H9 (cell line): ENCODE data around the gene EYA4. TPM values are rescaled to one million over a fixed set of nuclear protein-coding genes. Genes with fewer than 3 reads are reported as not detected.

Experiments
- DNase-seq: peaks from one replicate; pipeline ENCODE4 v3.0.0-alpha.2; 2017
- H2AFZ ChIP-seq: one replicate; pipeline ENCODE4 v1.6.1; 2013; ENCODE audit warnings: mild to moderate bottlenecking, low read length, control low read depth, moderate library complexity
- H2AK5ac ChIP-seq: 2 replicates; pipeline ENCODE4 v1.6.1; 2013; ENCODE audit warnings: low read length, control low read depth, mixed read lengths; ENCODE audit not compliant: insufficient read length
- H2BK120ac ChIP-seq: one replicate; pipeline ENCODE4 v1.6.1; 2013; ENCODE audit warnings: low read depth, mild to moderate bottlenecking, low read length, control low read depth, inconsistent platforms; ENCODE audit not compliant: poor library complexity, severe bottlenecking
- H2BK12ac ChIP-seq: 2 replicates; pipeline ENCODE4 v1.6.1; 2013; ENCODE audit warnings: low read length, control low read depth, mixed read lengths, low read depth; ENCODE audit not compliant: insufficient read length
- H2BK15ac ChIP-seq: 2 replicates; pipeline ENCODE4 v1.6.1; 2013; ENCODE audit warnings: low read depth, low read length, control low read depth
- H2BK20ac ChIP-seq: one replicate; pipeline ENCODE4 v1.6.1; 2013; ENCODE audit warnings: low read depth, mild to moderate bottlenecking, low read length, control low read depth, inconsistent platforms; ENCODE audit not compliant: poor library complexity, severe bottlenecking
- H2BK5ac ChIP-seq: 2 replicates; pipeline ENCODE4 v1.6.1; 2013; ENCODE audit warnings: low read length, control low read depth, mixed read lengths; ENCODE audit not compliant: insufficient read length
- H3K14ac ChIP-seq: 2 replicates; pipeline ENCODE4 v1.6.1; 2013; ENCODE audit warnings: low read length, control low read depth; ENCODE audit not compliant: insufficient read depth
- H3K18ac ChIP-seq: 2 replicates; pipeline ENCODE4 v1.6.1; 2013; ENCODE audit warnings: low read depth, mild to moderate bottlenecking, mixed read lengths, low read length, control low read depth; ENCODE audit not compliant: insufficient read length
- H3K23ac ChIP-seq: 2 replicates; pipeline ENCODE4 v1.6.1; 2013; ENCODE audit warnings: low read length, control low read depth, mixed read lengths, low read depth; ENCODE audit not compliant: insufficient read length
- H3K23me2 ChIP-seq: 2 replicates; pipeline ENCODE4 v1.6.1; 2013; ENCODE audit warnings: low read depth, mild to moderate bottlenecking, mixed read lengths, low read length, control low read depth; ENCODE audit not compliant: insufficient read length, poor library complexity, severe bottlenecking
- H3K27ac ChIP-seq: 2 replicates; pipeline ENCODE4 v1.5.1; 2013; ENCODE audit warnings: low read length, control low read depth, mixed read lengths, low read depth; ENCODE audit not compliant: insufficient read length
- H3K27me3 ChIP-seq: 2 replicates; pipeline ENCODE4 v1.6.1; 2013; ENCODE audit warnings: low read length, control low read depth, inconsistent platforms; ENCODE audit not compliant: insufficient read depth
- H3K4ac ChIP-seq: 2 replicates; pipeline ENCODE4 v1.6.1; 2013; ENCODE audit warnings: low read depth, mild to moderate bottlenecking, control low read depth, inconsistent platforms, low read length, moderate library complexity
- H3K4me1 ChIP-seq: 2 replicates; pipeline ENCODE4 v1.6.1; 2013; ENCODE audit warnings: low read length, control low read depth, inconsistent platforms; ENCODE audit not compliant: insufficient read depth
- H3K4me2 ChIP-seq: 2 replicates; pipeline ENCODE4 v1.6.1; 2013; ENCODE audit warnings: low read length, control low read depth, mixed read lengths; ENCODE audit not compliant: insufficient read length, insufficient read depth
- H3K56ac ChIP-seq: 2 replicates; pipeline ENCODE4 v1.6.1; 2013; ENCODE audit warnings: low read depth, mild to moderate bottlenecking, mixed read lengths, low read length, control low read depth; ENCODE audit not compliant: insufficient read length
- H3K79me1 ChIP-seq: 2 replicates; pipeline ENCODE4 v1.6.1; 2013; ENCODE audit warnings: low read depth, mild to moderate bottlenecking, moderate library complexity, low read length, control low read depth, inconsistent platforms; ENCODE audit not compliant: insufficient read depth, poor library complexity, severe bottlenecking
- H3K79me2 ChIP-seq: 2 replicates; pipeline ENCODE4 v1.6.1; 2013; ENCODE audit warnings: low read length, control low read depth, inconsistent platforms; ENCODE audit not compliant: insufficient read depth
- H3K9ac ChIP-seq: 2 replicates; pipeline ENCODE4 v1.6.1; 2013; ENCODE audit warnings: low read length, control low read depth, mixed read lengths; ENCODE audit not compliant: insufficient read length; ENCODE audit errors: extremely low read depth
- H3K9me3 ChIP-seq: one replicate; pipeline ENCODE4 v1.6.1; 2013; ENCODE audit warnings: low read depth, low read length, inconsistent platforms; ENCODE audit not compliant: control insufficient read depth
- H3T11ph ChIP-seq: one replicate; pipeline ENCODE4 v1.6.1; 2013; ENCODE audit warnings: mild to moderate bottlenecking, low read length, control low read depth, inconsistent platforms
- H4K20me1 ChIP-seq: one replicate; pipeline ENCODE4 v1.6.1; 2013; ENCODE audit not compliant: control insufficient read depth, insufficient read length, insufficient read depth
- H4K5ac ChIP-seq: 2 replicates; pipeline ENCODE4 v1.6.1; 2013; ENCODE audit warnings: low read depth, mild to moderate bottlenecking, mixed read lengths, low read length, control low read depth; ENCODE audit not compliant: insufficient read length
- H4K8ac ChIP-seq: replicated peaks from 2 replicates; pipeline ENCODE4 v1.6.1; 2013; ENCODE audit warnings: low read length, control low read depth, mixed read lengths, low read depth; ENCODE audit not compliant: insufficient read length
- H4K91ac ChIP-seq: 2 replicates; pipeline ENCODE4 v1.6.1; 2013; ENCODE audit warnings: low read depth, mild to moderate bottlenecking, moderate library complexity, mixed read lengths, low read length, control low read depth; ENCODE audit not compliant: insufficient read length
- H3K27ac Mint-ChIP-seq, 3 experiments: 2 replicates in 2 of 3; 3 replicates in 1 of 3; pipeline ENCODE4 v1.8.0; 2020 to 2021; ENCODE audit warnings: mixed read lengths in 3 of 3, mild to moderate bottlenecking in 1 of 3, moderate library complexity in 1 of 3
- H3K27me3 Mint-ChIP-seq: 2 replicates; pipeline ENCODE4 v1.8.0; 2021; ENCODE audit warnings: low read depth, mild to moderate bottlenecking, moderate library complexity, mixed read lengths
- H3K36me3 Mint-ChIP-seq, 3 experiments: 2 replicates in 2 of 3; 3 replicates in 1 of 3; pipeline ENCODE4 v1.8.0; 2020 to 2021; ENCODE audit warnings: low read depth in 3 of 3, mixed read lengths in 3 of 3; ENCODE audit not compliant: insufficient read depth in 1 of 3
- H3K4me1 Mint-ChIP-seq, 2 experiments: 2 replicates each; pipeline ENCODE4 v1.8.0; 2020; ENCODE audit warnings: mixed read lengths in 2 of 2
- H3K4me3 Mint-ChIP-seq, 2 experiments: 2 replicates in 1 of 2; 3 replicates in 1 of 2; pipeline ENCODE4 v1.8.0; 2020 to 2021; ENCODE audit warnings: mild to moderate bottlenecking in 2 of 2, mixed read lengths in 2 of 2, moderate library complexity in 1 of 2
- H3K9me3 Mint-ChIP-seq, 2 experiments: 2 replicates in 1 of 2; 3 replicates in 1 of 2; pipeline ENCODE4 v1.8.0; 2020; ENCODE audit warnings: mild to moderate bottlenecking in 2 of 2, mixed read lengths in 2 of 2, moderate library complexity in 1 of 2
- CTCF ChIP-seq: fragments of 200-600 bp; sonication (generic); conservative IDR thresholded peaks from 3 replicates; pipeline ENCODE4 v1.8.0; 2021; ENCODE audit warnings: antibody characterized with exemption, mild to moderate bottlenecking
- WGBS: extraction: QIAGEN DNeasy Blood & Tissue Kit; methylation state at CpG from one replicate; pipeline ENCODE4 v1.1.7; 2013; ENCODE audit warnings: missing lambda C conversion rate, low lambda C conversion rate, mixed read lengths; ENCODE audit not compliant: insufficient read length; ENCODE audit errors: extremely low coverage; 5-methylcytosine and 5-hydroxymethylcytosine counted together
- total RNA-seq: library from RNA; stranded (reverse); gene quantifications from 2 replicates; pipeline ENCODE4 v1.2.1, GENCODE V29; 2021

The EYA4 gene
- total RNA-seq, 1 experiment from 2014 or later: 0.26 TPM

GRCh38 chr6:133359256-133359655, 118.1 kb downstream of the EYA4 start:
- DNase-seq: no peak
- H2BK12ac ChIP-seq: no peak overlapping the region
- H3K4me1 Mint-ChIP-seq: peaks cover 0 to 4% of the 10 kb centered on the region in 2 experiments; a peak in 1 of 4 replicates
- H4K5ac ChIP-seq: no peak overlapping the region
- no peaks in the 10 kb centered on the region for H3K4me1 ChIP-seq
- no peak overlapping the region for H2BK120ac ChIP-seq
- no peak overlapping the region for H3K56ac ChIP-seq
- H3K79me1 ChIP-seq: no peaks in the 10 kb centered on the region
- no peaks in the 10 kb centered on the region for H4K20me1 ChIP-seq
- H3K4ac ChIP-seq: no peak overlapping the region
- H2BK15ac ChIP-seq: no peak overlapping the region
- H3K23me2 ChIP-seq: no peaks in the 10 kb centered on the region
- H3K36me3 Mint-ChIP-seq: no peaks in the 10 kb centered on the region
- WGBS: no CpG with 5 or more reads among the region's 1 CpG
- H2BK5ac ChIP-seq: no peak overlapping the region
- H3K9me3 Mint-ChIP-seq: no peaks in the 10 kb centered on the region
- TF ChIP-seq CTCF: no peak
- H2AFZ ChIP-seq: no peak overlapping the region
- no peak overlapping the region for H3K27ac ChIP-seq
- no peak overlapping the region for H2AK5ac ChIP-seq
- H2BK20ac ChIP-seq: no peak overlapping the region
- no peak overlapping the region for H3K18ac ChIP-seq
- no peak overlapping the region for H3K9ac ChIP-seq
- H3T11ph ChIP-seq: no peak overlapping the region
- H3K4me2 ChIP-seq: no peak overlapping the region
- H3K79me2 ChIP-seq: no peaks in the 10 kb centered on the region
- no peak overlapping the region for H3K14ac ChIP-seq
- no peaks in the 10 kb centered on the region for H3K27me3 ChIP-seq
- no peak overlapping the region for H4K8ac ChIP-seq
- H3K23ac ChIP-seq: no peak overlapping the region
- no peak overlapping the region for H3K4me3 Mint-ChIP-seq
- H3K27ac Mint-ChIP-seq: no peak overlapping the region
- H3K27me3 Mint-ChIP-seq: no peaks in the 10 kb centered on the region; the same call in 1 of the 2 replicates
- no peaks in the 10 kb centered on the region for H3K9me3 ChIP-seq
- no peak overlapping the region for H4K91ac ChIP-seq
